GM18517 (cell line): ENCODE results near the gene RNPS1.
A peak's percentile ranks its signal among the peaks of the same experiment; 100 is the strongest.
"Not testable (repeated sequence)": the region's sequence is repeated elsewhere in the genome, so short reads cannot be mapped to it uniquely, and the experiment has no call there.

Experiments
- ATAC-seq: cut with Tn5 transposase; IDR thresholded peaks from one replicate; pipeline ENCODE4 v1.9.1; 2021; ENCODE audit warnings: mild to moderate bottlenecking, moderate library complexity; ENCODE audit not compliant: unreplicated experiment

Gene RNPS1

DNA sequence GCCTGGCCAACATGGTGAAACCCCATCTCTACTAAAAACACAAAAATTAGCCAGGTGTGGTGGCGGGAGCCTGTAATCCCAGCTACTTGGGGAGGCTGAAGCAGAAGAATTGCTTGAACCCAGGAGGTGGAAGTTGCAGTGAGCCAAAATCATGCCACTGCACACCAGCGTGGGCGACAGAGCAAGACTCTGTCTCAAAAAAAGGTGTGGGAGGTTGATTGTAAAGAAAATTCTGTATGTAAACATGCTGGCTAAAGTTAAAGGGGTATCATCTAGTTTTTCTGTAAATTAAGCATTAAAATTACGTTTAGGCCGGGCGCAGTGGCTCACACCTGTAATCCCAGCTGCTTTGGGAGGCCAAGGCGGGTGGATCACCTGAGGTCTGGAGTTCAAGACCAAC, 9.4 kb downstream of the RNPS1 start:
- not testable (repeated sequence) for ATAC-seq

DNA sequence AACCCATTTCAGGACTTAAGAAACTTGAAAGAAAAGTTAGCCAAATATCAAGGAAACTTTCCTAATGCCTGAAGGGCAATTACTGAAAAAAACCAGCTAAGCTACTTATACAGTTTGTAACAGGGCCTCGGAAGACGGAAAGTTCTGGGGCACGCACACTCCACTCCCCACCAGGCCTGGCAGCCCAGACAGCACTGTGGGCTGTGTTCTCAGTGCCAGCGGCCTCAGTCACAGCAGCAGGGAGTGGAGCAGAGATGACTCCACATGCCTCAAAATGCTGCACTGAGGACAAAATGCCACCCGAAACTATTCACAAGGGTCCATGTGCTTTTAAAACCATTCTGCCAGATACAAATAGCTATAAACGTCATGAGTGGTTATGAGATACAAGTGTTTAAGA, 10.2 kb downstream of the RNPS1 start:
- ATAC-seq, result no peak

DNA sequence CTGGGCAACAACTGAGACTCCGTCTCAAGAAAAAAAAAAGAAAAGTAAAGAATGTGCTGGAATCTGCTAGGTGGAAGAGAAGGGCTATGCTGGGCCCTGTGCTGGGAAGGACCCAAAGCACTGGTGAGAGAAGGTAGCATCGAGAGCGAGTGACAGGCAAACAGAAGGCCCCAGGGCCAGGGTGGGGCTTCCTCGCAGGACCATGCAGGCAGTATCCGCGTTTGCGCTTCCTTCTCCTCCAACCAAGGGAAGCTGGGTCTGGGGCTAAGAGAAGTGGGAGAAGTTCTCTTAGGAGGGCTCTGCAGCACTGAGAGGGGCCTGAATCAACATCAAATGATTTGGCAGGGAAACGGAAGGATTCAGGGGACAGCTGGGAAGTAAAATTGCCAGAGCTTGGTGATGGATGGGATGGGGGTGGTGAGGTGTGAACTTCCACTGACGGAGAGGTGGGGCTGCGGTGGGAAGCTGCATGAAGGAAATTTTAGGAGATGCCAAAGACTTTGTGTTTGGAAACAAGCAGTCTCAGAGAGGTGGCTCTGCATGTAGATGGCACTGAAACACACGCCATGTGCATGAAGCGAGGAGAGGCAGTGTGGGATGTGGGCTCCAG, 11.3 kb downstream of the RNPS1 start:
- ATAC-seq, result no peak

DNA sequence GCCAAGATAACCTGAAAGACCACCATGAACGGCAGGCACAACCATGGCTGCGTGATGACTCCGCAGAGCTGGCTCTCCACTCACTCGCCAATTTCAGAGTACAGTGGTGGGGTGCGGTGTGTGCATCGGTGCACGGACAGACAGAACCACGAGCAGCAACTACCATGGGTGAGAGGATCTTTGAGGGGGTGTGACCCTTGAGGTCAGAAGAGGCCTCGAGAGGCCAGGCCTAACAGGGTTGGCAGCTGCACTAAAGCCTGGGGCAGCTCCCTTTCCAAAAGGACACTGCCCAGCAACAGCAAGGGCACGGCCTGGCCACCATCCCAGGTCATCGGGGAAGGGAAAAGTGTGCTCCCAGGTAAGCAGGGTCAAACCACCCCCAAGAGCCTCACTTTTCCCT, 14.6 kb downstream of the RNPS1 start:
- no peak for ATAC-seq

DNA sequence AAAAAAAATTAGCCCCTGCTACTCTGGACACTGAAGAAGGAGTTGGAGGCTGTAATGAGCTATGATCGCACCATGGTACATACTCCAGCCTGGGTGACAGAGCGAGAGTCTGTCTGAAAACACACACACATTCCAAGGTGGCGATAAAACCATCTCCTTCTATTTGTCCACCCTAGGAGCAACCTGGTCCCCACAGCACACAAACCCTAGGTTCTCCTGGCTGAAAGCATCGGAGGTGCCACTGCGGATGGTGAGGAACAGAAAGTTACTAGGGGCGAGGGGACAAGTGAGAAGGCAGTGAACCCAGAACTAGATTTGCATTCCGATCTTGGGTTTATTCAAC, 15.1 kb downstream of the RNPS1 start:
- no peak for ATAC-seq

DNA sequence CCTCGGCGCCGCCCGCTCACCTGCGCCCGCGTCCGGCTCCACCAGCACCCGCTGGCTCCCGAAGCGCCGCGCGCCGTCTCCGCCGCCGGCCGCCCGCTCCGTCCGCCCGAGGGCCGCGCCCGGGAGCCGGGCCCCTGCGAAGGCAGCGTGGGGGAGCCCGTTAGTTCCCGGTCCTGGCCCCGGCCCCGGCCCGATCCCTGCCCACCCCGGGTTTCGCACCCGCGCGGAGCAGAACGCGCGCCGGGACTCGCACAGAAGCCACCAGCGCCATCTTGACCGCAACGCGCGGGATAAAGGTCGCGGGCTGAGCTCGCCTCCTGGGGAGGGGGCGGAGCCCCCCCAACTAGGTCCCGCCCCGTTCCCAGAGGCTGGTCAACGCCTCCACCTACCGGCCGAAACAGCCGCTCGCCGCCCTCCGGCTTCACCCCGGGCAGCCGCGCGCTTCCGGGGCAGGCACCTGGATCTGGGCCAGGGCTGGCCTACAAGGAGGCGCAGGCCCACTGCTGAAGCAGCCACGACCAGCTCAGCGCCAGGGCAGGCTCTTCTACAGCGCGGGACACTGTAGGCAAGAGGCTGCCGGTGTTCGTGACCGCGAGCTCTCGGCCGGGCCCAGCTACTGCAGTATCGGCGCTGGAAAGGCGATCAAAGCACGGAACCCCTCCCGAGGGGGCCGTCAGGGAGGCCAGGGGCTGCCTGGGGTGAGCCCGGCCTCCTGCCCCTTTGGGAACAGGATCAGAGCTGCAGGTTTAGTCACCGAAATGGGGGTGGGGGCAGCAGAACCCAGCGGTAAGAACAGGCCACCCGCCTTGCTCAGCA, 16.4 kb downstream of the RNPS1 start, which contains the start of gene ECI1:
Gene ECI1 (minus strand): TSS at position 292 of the 816 bp plus-strand sequence. CDS start 21 bp downstream, at position 271.
- peak; percentile 77 for ATAC-seq

DNA sequence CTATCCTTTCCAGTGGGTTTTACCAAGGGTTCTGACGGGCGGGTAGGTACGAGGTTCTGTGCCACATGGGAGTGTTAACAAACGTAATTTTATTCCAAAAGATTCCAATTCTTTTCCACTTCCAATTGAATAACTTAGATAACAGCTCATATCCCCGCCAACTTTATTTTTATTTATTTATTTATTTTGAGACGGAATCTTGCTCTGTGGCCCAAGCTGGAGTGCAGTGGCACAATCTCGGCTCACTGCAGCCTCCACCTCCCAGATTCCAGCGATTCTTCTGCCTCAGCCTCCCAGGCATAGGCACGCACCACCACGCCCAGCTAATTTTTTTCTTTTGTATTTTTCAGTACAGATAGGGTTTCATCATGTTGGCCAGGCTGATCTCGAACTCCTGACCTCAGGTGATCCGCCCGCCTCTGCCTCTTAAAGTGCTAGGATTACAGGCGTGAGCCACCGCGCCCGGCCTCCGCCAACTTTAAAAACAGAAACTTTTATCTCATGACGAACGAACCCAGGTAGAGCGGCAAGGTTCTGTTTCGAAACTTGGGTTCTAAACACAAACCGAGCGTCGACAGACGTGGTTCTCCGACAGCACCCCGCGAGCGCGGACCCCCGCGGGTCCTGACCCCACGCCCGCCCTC, 17.2 kb downstream of the RNPS1 start:
- no peak for ATAC-seq

DNA sequence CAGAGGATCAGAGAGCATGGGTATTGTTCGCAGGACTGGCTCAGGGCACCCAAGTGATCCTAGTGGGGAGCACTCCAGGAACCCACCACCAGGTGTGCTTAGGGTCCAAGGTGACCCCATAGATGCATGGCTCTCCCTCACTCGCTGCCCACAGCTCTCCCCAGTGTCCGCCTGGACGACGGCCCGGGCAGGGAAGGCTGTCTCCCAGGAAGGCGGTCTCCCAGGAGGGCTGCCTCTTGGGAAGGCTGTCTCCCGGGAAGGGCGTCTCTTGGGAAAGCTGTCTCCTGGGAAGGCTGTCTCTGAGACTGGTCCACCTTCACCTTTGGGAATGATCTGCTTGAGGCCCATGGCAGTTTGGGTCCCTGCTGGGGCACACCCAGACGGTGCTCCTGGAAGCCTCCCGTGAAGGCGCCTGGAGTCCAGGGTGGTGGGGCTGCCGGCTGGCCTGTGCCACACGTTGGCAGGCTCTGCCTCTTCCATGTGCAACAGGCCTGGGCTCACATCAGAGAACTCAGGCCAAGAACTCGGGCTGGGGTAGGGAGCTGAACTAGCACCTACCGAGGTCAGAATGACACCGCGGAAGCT, 21.5 kb downstream of the RNPS1 start:
- ATAC-seq, result no peak

DNA sequence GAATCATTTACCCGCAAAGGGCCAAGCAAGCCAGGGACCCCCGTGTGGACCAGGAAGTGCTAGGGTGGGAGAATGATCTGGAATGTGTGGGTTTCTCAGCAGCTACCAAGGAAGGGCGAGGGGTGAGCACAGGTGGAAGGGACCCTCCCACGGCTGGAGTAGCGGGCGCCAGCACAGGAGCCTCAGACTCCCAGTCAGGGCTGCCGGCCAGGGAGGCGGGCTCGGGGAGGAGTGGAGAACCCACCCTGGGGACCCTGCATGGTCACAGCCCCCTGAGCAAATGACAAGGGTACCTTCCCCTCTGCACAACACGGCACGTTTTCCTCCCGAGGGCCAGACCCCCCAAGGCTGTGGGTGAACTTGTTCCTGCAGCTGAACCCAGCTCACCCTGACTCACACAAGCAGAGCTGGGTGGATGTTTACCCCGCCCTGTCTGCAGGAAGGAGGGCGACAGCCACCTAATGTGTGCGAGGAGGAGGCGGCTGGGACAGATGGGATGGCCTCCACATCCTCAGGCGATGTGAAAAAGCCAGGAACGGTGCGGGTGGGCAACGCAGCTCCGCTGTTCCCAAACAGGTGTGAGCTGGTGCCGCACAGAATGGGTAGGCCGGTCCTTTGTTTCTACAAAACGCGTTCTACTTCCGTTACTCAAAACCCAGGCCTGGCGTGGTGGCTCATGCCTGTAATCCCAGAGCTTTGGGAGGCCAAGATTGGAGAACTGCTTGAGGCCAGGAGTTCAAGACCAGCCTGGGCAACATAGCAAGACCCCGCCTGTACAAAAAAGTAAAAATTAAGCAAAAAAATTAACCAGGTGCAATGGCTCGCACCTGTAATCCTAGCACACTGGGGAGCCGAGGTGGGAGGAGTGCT, 22.8 kb downstream of the RNPS1 start:
- no peak for ATAC-seq

DNA sequence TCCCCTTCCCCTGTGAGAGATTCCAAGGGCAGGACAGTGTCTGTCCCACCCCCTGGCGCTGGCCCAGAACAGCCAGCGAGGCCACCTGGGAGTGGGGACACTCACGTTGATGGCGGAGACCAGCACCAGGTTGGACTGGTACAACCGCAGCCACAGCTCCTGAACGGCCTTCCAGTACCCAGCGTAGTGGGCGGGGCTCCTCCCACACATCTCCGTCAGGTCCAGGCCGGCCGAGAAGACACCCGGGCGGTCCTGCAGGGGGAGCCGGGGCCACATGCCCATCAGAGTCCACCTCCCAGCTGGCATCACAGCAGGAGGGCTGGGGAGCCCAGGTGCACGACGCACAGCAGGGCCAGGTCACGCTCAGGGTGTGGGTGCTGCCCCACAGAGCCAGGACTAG, 23.6 kb downstream of the RNPS1 start:
- ATAC-seq, result no peak

DNA sequence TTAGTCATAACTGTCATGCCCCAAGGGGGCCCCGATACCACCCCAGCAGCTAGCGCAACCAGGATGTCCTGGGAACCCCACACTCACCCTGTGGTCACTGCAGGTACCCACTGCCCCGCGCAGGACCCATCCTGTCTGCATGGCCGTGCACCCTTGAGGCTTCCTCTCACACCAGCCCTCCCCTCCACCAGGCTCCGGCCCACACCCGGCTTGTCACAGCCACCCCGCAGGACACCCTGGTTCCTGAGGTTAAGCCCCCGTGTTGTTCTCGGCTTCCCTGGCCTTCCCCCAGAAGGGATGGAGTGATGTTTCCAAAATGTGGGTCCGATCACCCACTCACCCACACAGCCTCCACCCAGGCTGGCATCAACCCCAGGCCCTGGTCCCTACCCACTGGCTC, 24.1 kb downstream of the RNPS1 start:
- ATAC-seq, result no peak

DNA sequence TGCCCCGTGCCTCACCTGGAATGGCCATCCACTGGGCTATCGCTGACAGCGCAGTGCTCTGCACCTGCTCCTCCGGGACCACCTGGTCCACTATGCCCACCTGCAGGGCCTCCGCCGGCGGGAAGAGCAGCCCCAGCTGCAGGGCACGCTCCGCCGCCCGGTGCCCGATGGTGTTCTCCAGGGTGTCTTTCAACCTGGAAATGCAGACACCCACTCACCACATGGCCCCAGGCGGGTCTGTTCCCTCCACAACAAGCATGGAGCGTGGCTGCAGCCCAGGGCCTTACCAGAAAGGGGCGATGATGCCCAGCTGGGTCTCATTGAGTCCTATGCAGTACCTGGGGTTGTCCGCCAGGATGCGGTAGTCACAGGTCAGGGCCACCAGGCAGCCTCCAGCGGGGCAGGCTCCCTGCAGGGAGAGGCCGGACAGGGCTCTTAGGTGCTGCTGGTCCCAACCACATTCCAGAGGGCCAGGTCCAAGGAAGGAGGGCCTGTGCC, 24.8 kb downstream of the RNPS1 start:
- ATAC-seq, result no peak

DNA sequence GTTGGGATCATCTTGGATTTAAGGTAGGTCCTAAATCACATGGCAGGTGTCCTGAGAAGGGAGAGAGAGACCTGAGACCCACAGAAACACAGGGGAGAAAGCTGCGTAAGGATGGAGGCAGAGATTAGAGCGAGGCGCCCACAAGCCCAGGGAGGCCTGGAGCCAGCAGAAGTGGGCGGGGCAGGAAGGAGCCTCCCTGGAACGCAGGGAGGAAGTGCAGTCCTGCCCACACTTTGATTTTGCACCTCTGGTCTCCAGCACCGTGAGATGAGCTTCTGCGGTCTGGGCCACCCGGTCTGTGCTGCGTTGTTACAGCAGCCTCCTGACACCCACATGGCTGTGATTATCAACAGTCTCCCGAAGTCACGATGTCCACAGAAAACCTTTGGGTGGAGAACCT, 25.3 kb downstream of the RNPS1 start:
- no peak for ATAC-seq

DNA sequence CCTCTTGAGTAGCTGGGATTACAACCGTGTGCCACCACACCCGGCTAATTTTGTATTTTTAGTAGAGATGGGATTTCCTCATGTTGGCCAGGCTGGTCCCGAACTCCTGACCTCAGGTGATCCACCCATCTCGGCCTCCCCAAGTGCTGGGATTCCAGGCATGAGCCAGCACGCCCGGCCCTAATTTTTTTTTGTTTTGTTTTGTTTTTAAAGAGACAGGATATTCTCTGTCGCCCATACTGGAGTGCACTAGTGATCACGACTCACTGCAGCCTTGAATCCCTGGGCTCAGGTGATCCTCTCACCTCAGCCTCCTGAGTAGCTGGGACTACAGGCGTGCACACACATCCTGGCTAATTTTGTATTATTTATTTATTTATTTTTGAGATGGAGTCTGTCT, 27.6 kb downstream of the RNPS1 start:
- ATAC-seq, result not testable (repeated sequence)

DNA sequence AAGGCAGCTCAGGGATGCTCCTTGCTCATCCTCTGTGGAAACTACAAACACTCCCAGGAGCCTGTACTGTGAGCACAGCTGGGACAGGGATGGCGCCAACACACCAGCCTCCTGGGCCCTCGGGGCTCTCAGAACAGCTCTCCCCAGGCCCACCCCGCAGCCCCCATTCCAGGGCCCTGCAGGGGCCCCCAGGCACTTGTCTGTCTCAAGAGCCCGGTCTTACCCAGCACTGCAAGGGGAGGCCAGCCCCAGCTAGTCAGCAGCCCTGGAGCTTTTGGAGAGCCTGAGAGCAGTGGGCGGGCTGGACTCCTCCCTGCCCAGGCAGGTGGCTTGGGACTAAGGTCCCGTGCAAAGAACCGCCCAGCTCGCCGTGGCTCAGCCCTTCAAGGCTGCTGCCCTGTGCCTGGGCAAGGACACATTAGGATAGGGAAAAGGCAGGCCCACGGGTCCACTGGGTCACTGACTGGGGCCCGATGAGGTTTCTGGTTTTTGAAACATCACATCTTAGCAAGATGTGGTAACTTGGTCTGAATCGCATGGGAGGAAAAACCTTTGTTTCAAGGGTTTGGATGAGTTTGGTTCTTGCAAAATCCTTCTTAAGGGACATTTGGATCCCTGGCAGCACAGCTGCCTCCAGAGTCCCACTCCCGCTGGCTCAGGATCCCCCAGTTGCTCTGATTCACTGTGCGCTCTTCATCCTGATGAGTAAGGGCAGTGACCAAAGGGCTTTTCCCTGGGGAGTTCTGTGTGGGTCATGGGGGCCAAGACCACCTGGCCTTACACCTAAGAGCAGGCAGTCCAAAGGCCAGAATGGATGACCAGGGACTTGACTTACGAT, 28.9 kb downstream of the RNPS1 start:
- no peak for ATAC-seq

DNA sequence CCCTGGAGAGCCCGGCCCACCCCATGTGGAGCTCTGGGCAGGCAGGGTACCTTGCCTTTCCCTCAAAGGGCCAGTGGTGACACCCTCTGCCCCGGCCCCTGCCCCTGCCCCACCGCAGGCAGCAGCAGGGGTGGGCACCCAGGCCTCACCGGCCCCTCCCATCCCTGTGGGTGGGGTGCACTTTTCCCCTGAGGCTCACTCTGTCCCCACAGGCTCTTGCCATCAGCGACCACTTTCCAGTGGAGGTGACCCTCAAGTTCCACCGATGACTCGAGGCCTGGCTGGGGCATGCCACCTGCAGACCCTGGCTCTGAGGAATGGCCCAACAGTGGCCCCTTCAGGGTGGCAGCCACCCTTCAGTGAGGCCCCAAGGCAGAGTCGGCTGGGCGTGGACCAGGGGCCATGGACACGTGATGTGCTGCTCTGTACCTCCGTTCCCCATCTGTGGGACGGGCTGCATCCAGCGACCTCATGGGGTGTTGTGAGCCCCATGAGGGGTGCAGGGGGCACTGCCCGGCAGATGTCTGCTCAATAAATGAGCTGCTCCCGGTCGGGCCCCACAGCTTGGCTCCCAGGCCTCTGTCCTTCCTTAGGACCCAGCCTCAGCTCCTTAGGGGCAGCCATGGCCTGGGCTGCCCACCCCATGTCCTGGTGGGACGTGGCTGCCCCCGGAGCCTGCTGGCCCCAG, 29.6 kb downstream of the RNPS1 start:
- ATAC-seq, result no peak

DNA sequence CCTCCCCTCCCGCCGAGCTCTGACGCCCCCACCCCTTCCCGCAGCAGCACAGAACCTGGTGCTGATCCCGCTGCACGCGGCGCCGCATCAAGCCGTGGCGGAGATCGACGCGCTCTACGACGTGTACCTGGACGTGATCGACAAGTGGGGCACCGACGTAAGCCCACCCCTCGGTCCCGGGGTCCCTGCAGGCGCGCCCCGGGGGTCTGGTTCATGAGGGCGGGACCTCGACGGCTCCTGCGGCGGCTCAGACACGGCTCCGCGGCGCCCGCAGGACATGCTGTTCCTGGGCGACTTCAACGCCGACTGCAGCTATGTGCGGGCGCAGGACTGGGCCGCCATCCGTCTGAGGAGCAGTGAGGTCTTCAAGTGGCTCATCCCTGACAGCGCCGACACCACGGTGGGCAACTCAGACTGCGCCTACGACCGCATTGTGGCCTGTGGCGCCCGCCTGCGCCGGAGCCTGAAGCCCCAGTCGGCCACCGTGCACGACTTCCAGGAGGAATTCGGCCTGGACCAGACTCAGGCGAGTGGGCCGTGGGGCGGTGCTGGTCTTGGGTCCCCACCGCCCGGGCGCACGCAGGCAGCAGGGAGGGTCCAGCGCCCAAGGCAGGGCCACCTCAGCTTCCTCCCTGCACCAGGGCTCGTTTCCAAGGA, 30.3 kb downstream of the RNPS1 start:
- no peak for ATAC-seq

DNA sequence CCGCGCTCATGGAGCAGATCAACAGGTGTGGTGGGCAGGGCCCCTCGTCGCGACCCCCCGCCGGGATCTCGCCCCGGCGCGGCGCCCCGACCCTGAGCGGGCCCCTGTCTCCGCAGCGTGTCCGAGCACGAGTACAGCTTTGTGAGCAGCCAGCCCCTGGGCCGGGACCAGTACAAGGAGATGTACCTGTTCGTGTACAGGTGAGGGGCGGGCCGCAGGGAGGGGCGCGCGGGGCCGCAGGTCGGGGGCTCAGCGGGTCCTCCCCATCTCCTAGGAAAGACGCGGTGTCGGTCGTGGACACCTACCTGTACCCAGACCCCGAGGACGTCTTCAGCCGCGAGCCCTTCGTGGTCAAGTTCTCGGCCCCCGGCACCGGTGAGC, 30.8 kb downstream of the RNPS1 start:
- ATAC-seq, result no peak
